AG08395 (cell line): ENCODE data around the gene ADAMTS19.

Source experiments
- DNase-seq: peaks from one replicate; pipeline ENCODE4 v3.0.0; 2012; ENCODE audit warnings: mixed read lengths, low spot score

Gene ADAMTS19

DNA sequence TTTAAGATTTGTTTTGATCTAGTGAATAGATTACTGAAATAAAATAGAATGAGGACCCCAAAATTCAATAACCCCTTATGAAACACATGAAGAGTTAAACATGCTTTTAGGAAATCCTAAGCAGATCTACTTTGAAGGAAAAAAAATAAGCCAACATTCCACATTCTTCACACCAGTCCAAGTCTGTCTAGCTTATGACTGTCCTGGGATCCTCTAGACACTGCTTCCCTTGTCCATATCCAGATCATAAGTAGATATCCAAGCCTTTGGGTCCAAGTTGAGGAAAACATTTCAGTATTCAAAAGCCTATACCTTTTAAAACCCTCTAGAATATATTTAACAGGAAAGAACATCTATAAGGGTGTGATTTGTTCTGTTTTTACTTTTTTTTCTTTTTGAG lies 228.9 kb downstream of the ADAMTS19 start:
- DNase-seq, result no peak

DNA sequence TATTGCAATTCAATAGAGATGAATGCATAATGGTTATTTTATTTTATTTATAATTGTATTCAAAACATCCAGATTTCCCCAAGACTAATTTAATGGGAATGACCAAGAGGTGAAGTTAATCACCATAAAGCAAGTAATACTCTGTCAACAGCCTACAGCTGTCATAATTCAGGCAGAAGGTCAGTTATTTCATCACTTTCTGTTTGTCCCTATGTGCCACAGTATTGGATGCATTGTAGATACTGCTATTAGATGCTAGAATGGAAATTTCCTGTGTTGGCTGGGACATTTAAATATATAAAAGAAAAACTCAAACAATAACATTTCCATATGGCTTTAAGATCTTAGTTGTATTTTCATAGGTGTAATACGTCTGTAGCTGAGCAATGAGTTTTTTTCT lies 231.1 kb downstream of the ADAMTS19 start:
- no peak for DNase-seq

DNA sequence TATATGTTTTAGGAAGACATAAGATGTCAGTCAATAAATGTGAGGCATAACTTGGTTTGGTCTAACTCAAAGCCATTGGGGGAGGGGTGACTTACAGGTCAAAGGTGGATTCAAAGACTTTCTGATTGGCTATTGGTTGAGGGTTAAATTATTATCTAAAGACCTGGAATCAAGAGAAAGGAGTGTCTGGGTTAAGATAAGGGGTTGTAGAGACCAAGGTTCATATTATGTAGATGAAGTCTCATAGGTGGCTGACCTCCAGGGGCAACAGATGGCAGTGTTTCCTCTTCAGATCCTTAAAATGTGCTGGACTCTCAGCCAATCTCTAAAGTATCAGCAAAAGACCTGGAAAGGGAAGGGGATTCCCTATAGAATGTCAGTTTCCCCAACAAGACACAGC lies 236.5 kb downstream of the ADAMTS19 start:
- no peak for DNase-seq

DNA sequence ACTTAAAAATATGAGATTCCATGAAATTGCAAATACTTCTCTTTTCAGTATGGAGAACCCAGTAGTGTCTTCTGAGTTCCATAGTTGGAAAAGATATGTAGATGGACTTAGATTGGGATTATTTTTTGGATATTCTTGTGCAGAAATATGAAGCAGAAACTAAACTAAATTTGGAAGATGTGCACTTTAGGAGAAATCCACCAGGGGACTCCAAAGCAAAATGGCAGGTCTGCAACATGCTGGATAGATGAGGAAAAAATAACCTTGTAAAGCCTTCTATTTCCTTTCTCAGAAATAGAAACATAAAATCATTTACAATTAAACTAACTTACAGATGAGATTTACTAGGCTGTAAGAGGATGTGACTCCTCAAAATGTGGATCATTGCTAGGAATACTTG lies 238.6 kb downstream of the ADAMTS19 start:
- no peak for DNase-seq

DNA sequence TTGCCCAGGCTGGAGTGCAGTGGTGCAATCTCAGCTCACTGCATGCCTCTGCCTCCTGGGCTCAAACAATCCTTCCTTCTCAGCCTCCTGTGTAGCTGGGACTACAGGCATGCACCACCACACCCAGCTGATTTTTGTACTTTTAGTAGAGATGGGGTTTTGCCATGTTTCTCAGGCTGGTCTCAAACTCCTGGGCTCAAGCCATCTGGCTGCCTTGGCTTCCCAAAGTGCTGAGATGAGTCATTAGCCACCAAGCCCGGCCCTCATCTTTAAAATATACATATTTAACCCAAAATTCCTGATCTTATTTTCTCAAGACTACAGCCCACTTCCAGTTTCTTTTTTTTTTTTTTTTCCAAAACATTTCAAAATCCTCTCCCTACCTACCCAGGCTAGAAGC lies 256.1 kb downstream of the ADAMTS19 start:
- no peak for DNase-seq

DNA sequence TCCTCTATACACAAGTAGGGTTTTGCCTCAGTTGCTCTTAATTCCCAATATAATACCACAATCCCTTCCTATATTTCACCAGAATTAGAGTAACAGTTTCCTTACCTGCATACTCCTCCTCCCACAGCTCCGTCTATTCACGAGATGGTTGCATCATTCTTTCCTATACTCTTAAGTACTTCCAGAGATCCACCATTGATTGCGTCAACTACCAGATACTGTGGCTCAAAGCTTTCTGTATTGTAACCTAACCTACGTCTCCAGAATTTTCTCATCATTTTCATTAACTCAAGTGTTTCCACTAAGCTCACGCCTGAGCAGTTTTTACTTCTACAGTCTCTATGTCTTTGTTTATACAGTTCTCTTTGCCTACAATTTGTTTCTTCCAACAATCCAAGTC lies 256.6 kb downstream of the ADAMTS19 start:
- no peak for DNase-seq

DNA sequence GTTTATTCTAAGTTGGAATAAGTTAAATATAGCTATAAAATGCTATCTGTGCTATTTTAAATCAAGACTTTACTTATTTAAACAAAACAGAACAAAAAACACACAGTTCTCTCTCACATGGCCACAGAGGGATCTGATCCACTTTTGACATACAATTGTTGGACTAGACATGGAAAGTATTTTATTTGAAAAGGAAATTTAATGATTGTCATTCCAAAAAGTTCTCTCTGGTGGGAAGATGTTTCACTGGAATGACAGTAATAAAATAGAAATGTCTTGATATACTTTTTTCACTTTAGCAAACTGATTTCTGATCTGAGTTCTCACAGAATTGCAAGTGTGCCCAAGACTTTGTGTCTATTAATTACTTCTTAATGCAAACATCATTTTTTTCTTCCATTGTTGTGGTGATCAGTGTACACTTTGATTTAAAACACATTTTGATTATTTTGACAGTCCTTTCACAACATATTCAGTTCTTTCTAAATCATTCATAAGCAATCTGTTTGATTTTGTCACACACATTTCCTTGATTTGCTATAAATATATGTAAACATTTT lies 257.7 kb downstream of the ADAMTS19 start:
- DNase-seq, result no peak

DNA sequence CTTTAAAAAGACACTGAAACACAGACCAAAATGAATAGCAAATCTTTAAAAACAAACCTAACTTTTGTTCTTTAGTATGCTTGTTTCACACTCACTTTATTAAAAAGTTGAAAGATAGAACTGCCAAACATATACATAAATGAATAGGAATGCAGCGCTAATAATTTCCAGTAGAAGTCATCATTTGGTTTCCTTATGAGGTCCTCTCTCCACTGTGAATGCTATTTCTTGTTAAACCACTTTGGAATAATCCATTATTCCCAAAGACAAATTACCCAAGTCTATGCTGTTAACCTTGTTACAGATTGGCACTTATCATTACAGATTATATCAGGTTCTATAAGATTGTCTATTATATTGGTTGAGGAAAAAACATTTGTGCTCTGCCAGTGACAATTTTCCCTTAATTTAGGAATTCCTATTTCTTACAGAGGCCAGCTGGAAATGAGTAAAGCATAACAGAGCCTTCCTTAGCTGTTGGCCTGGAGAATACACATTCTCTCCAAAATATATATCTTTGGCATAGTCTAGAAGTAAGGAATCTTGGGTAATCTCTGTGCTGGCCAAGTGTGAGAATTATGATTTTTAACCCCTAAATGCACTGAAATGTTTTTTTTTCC lies 258.5 kb downstream of the ADAMTS19 start:
- no peak for DNase-seq

DNA sequence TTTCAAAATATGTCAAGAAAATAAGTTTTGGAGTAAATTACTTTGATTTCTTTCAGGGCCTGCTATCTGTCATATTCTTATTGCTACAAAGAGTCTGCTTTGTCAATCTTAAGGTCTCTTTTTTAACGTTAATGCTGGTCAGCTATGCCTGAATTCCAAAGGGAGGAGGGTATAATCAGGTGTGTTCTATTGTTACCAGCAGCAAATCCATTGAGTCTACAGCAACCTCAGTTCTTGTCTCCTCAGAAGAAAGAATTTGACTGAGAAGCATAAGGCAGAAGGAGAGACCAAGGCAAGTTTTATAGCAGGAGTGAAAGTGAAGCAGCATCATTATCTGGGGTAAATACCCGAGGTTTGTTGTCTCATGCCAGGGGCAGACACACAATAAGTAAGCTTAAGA lies 264.1 kb downstream of the ADAMTS19 start:
- DNase-seq, result no peak

DNA sequence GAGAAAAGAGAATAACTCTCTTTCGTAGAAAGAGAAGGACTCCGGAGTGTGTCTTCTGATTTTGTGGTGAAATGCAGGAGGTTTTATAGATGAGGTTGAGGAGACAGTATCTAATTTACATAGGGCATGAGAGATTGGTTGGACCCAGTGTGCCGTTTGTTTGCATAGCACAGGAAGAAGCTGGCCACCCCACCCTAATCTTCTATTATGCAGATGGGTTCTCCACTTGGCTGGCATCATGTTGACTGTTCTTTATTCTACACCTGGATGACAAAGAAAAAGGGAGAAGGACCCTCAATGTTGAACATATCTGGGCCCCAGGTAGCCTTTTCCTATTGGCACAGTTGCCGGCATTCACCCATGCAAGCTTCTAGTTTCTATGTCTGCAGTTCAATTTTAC lies 264.5 kb downstream of the ADAMTS19 start:
- no peak for DNase-seq

DNA sequence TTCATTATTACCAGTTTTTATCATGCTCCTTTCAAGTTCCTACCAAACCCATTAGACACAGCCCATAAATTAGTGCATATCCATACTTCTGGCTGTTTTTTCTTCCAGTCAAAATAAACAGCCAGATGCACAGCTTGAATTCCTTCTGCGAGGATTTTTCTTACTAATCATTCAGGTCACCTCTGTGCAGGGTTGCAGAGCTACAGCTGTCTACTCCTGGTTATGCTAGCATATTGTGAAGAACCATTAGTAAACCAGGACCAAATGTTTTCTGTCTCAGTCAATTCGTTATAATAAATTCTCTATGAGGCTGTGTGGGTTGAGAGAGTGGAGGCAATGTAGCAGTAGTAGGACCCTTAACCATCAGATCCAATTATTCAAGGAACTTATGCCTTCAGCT lies 279.7 kb downstream of the ADAMTS19 start:
- DNase-seq, result no peak

DNA sequence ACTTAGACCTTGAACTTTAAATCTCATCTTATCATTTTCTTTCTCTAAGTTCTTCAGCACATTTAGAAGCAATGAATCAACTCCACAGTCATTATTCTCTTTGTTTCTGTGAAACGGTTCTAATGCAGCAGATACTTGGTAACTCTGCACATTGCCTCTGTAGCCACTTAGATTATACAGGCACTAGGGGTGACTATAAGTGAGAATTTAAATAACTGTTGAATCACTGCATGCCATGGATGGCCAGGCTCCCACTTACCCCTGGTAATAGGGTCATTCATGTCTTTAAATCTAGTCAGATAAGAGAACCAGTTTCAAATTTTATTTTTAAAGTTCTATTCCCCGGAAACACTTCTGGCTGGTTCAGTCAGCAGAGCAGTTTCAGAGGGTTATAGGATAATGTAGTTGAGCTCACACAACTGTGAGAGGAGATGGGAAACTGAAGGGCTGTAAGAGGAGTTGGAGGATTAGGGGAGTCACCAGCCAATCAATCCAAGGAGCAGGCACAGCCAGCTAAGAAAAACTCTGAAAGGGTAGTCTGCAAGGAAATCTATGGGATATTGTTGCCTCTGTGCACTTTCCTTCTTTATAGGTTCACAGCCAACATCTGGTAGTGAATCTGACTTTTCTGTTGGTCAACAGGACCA lies 283.6 kb downstream of the ADAMTS19 start:
- no peak for DNase-seq

DNA sequence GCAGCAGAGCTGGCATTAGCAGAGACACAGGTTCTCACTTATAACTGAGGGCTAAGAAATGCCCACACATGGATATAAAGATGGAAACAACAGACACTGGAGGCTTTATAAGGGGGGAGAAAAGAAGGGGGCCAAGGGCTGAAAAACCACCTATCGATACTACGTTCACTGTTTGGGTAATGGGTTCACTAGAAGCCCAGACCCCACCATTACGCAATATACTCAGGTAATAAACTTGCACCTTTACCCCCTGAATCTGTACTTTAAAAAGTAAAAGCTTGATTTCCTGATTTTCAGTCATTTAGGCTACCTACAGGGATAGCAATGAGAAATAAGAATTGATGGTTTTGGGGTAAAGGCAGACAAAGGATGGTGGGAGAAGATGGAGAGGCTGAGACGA lies 285.9 kb downstream of the ADAMTS19 start:
- DNase-seq, result no peak

DNA sequence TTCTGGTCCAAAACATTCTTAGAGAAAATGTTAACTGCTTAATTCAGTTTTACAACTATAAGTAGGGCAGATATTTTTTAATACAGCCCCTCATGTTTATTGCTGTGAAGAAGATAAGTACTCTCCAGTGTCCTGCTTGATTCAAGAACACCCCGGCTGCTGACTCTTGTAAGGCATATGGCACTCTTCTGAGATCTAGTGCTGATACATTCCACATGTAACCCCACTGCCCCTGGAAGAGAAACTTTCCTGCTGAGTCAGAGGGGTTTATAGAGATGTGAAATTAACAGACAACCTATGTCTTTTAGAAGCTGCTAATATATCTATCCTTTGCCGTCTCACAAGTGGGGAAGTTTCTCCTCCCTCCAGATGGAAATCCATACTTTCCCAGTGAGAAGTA lies 286.8 kb downstream of the ADAMTS19 start:
- no peak for DNase-seq

DNA sequence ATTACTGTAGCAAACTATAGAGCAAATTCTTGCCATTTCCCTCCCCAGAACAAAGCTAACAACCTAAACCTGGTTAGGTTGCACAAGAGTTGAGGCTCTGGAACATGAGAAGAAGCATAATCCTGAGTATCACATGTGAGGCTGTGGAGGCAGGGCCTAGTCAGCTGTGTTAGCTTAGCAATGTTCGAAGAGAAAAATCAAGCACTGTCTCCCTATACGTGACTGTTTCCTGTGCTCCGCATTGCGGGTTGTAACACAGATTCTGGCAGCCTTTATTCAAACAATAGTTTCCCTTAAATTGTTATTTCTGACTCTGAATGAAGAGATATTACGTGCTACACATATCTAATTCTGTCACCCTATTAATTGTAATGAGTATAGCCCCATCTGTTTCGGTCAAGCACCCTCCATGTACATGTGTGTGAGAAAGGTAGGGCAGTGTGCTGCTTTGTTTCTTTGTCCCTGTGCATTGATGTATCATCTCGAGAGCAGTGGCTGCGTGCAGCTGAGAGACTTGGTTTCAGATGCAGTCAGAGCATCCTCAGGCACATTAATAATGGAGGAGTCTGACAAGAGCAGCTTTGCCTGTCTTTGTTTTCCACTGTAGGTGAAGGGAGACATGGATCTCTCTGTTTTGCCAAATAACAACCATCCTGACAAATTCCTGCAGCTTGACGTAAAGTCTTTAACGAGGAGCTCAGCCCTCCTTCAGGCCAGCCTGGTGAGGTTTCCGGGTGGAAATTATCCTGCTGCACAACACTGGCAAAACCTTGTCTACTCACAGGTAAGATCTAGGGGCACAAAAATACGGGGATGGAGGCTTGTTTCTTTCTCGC lies 287.7 kb downstream of the ADAMTS19 start, which contains the start of gene MINAR2:
TSS of gene MINAR2 (plus strand) at position 523 of the 836 bp plus-strand sequence. CDS start at position 620, 97 bp downstream.
- DNase-seq, result no peak

DNA sequence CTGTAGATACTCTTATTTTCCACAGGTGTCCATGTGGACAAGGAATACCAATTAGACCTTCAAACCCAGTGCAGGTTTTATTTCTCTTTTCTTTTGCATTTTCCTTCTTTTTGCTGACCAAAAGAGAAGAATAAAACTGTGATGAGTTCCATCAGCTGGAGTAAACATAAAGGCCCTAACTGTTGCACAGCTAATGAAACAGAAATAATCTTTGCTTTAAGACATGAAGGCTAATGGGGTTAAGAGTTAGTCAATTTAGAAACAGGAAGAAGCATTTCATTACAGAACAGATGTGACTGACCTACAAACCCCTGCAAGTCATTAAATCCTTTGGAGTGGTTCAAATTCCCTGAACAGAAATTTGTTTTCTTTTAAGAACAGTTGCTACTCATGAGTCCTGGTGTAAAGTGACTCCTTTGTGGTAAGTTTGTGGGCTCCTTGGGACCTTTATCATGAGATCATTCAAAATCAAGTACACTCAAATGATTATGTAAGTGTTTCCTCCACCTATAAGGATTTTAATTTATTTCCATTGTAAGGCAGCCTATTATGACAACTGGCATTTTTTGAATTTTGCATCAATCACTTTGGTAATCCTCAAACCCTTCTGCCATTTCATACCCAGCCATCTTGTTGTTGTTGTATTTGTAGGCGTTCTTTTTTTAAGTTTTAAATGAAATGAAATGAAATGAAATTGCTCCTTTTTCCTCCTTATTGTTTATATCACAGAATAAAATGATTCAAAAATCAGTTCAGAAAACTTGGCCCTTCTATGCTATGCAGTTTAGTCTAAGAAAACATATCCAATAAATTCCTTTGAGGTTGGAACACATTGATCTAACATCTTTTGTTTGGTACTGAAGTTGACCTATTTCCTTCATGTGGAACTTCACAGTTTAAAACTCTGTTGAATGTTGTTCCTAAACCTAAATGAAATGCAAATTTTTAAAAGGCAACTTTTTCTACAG lies 289.1 kb downstream of the ADAMTS19 start:
- no peak for DNase-seq

DNA sequence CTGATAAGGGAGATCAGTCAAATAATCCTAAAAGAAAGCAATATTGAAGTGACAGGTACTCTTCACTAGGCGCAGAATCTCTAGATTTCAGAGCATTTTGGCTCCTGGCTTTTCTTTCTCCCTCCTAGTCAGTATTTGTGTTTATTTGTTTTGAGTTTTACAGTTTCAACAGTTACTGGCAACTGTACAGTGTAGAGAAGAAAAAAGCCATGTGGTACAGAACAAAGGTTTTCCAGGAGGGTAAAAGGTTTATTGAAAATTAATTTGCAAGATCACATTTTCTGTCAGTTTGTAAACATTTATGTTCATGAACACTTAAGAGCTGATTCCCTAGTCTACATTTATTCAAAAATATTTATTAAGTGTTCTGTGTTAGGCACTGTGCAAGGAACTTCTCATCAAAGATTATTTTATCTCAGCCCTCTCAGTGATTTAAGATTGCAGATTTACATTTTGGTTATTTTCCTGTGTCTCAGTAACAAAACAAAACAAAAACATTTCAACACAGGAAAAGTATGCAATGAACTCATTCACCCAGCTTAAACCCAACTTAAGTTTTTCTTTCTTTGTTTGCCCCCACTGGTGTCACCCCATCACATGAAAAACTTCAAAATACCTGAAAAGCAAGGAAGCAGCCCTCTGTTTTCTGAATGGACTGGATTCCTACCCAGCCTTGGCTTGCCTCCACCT lies 300.7 kb downstream of the ADAMTS19 start:
- no peak for DNase-seq

DNA sequence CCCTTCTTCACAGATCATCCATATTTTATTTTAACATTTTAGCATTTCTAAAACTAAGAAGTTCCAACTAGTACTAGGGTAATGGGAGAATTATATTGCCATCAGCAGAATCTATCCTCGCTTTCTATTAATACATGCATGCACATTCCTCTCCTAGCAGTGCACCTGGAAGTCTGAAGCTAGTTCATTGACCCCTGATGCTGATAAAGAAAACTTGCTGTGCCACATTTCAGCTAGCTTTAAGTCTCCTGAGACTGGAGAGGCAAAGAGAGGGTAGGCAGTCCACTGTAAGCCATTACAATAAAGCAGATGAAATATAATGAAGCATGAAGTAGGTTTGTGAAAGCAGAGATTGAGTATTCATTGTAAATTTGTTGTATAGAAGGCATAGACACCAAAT lies 303.6 kb downstream of the ADAMTS19 start:
- no peak for DNase-seq

DNA sequence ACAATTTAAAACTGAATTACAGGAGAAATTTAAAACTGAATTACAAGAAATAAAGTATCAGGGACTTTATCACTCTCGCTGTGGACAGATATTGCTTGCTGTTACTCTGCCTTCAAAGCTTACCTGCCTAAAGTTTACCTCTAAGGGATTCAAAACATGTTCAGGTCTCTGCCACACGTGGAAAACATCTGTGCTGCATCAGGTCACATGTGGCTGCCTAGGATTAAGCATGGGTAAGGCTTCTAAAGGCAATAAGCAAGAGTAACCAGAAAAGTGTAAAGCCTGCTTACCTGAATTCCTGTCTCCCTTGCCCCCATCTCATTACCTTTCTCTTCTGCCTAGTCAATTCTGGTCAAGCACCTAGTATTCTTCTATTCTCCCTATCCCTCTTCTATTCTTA lies 306.7 kb downstream of the ADAMTS19 start:
- no peak for DNase-seq

DNA sequence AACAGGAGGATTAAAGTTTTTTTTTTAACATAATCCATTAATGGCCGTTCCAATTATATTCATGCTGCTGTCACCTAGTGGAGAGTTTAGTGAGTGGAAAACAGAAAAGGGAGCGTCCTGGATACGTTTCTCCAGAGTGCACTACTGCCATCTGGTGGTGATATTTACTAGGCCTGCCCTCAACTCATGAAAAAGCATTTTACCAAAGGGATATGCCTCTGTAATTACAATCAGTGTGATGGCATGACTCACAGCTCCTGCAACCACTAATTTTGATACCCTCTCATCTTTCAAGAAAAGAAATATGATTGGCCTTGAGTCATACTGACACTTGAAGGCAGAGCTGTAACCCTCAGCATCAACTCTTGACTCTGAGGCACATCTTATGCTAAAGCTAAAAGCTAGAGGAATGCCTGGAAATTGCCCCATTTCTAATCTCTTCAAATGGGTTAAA lies 307.9 kb downstream of the ADAMTS19 start:
- peak; percentile 76 for DNase-seq

DNA sequence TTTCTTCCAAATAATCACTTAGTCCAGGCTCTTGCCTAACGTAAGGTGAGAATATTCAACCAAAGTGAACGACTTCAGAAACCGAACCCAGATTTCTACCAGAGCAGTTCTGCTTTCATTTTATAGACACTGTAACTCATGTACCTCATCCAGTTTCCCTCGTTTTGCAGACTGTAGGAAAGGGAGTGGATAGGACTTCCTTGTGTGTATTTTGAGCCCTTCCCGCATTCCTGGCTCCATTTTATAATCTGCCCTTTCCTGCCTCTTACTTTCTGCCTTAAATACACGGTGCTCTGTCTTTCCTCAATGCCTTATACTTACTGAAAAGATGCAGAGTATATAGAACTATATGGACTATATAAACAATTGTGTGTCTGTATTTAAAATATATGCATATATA lies 308.6 kb downstream of the ADAMTS19 start:
- no peak for DNase-seq
